ENCODE results near the gene WDR46. TPM values are rescaled to one million over a fixed set of nuclear protein-coding genes. Genes with fewer than 3 reads are reported as not detected.

Gene WDR46
- total and polyA plus RNA-seq, 2 experiments from 2014 or later: 71.4 to 104 TPM

GRCh38 chr6:33279257-33279695 lies 9.8 kb downstream of the WDR46 start (continued):
- TF ChIP-seq, protein P1, sequence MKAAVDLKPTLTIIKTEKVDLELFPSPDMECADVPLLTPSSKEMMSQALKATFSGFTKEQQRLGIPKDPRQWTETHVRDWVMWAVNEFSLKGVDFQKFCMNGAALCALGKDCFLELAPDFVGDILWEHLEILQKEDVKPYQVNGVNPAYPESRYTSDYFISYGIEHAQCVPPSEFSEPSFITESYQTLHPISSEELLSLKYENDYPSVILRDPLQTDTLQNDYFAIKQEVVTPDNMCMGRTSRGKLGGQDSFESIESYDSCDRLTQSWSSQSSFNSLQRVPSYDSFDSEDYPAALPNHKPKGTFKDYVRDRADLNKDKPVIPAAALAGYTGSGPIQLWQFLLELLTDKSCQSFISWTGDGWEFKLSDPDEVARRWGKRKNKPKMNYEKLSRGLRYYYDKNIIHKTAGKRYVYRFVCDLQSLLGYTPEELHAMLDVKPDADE (IDR thresholded peaks at IDR 0.05): no peak

DNA sequence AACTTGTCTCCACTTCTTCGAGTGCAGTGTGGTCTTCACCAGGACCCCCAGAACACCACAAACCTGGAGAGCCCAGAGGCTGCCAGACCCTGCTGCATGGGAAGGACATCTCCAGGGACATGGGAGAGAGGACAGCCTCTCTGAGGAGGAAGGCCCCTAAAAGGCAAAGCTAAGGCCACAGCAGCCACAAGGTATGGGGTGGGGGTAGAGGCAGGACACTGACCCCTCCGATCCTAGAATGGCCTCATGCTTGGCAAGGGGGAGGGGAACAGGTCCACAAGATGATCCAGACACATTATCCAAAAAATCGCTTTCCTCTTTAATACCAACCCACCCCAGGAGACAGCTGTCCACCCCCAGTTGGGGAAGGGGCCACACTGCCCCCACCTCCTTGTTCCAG lies 10.2 kb downstream of the WDR46 start:
- Mint-ChIP-seq H3K4me3 (no peak overlapping the region), H3K27me3 (ENCODE audit: insufficient read depth, low read depth, poor library complexity) (peaks cover 16% of the 10 kb centered on the region), H3K36me3 (ENCODE audit: low read depth) (peaks cover 77% of the 10 kb centered on the region), H3K4me1 (peaks cover 34% of the 10 kb centered on the region), H3K27ac (no peak overlapping the region), H3K9me3 (no peaks in the 10 kb centered on the region)
- Histone ChIP-seq H3K9me2 (ENCODE audit: insufficient read depth) (no peaks in the 10 kb centered on the region), H3K27ac (ENCODE audit: low read depth) (peak overlapping the region; percentile 39; the same call in 1 of the 2 replicates), H3K79me2 (replicated peaks; ENCODE audit: insufficient read depth) (peaks cover 21% of the 10 kb centered on the region), H4K20me1 (replicated peaks; ENCODE audit: insufficient read depth) (peaks cover 28% of the 10 kb centered on the region), H3K27me3 (ENCODE audit: insufficient read depth) (no peaks in the 10 kb centered on the region), H3K4me2 (peak overlapping the region; percentile 100; the same call in 1 of the 2 replicates), H2AFZ (no peak overlapping the region), H3F3A (replicated peaks; ENCODE audit: low read depth) (peaks cover 55% of the 10 kb centered on the region), H3K4me3 (no peak overlapping the region), H3K36me3 (ENCODE audit: insufficient read depth) (peaks cover 27% of the 10 kb centered on the region), H3K4me1 (ENCODE audit: insufficient read depth) (peaks cover 37% of the 10 kb centered on the region)
- DNase-seq (ENCODE audit: low spot score) (no peak), ATAC-seq (no peak)
- no peak for TF ChIP-seq CREB1 (CRISPR knock-in tag; IDR thresholded peaks at IDR 0.05; ENCODE audit: low read depth)
- TF ChIP-seq POLR2AphosphoS5 (IDR thresholded peaks at IDR 0.05; ENCODE audit: low read depth): no peak
- TF ChIP-seq STAT1 (IDR thresholded peaks at IDR 0.05; ENCODE audit: unreplicated experiment): no peak
- TF ChIP-seq, protein P2, sequence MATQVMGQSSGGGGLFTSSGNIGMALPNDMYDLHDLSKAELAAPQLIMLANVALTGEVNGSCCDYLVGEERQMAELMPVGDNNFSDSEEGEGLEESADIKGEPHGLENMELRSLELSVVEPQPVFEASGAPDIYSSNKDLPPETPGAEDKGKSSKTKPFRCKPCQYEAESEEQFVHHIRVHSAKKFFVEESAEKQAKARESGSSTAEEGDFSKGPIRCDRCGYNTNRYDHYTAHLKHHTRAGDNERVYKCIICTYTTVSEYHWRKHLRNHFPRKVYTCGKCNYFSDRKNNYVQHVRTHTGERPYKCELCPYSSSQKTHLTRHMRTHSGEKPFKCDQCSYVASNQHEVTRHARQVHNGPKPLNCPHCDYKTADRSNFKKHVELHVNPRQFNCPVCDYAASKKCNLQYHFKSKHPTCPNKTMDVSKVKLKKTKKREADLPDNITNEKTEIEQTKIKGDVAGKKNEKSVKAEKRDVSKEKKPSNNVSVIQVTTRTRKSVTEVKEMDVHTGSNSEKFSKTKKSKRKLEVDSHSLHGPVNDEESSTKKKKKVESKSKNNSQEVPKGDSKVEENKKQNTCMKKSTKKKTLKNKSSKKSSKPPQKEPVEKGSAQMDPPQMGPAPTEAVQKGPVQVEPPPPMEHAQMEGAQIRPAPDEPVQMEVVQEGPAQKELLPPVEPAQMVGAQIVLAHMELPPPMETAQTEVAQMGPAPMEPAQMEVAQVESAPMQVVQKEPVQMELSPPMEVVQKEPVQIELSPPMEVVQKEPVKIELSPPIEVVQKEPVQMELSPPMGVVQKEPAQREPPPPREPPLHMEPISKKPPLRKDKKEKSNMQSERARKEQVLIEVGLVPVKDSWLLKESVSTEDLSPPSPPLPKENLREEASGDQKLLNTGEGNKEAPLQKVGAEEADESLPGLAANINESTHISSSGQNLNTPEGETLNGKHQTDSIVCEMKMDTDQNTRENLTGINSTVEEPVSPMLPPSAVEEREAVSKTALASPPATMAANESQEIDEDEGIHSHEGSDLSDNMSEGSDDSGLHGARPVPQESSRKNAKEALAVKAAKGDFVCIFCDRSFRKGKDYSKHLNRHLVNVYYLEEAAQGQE (IDR thresholded peaks at IDR 0.05; ENCODE audit: unreplicated experiment): no peak
- TF ChIP-seq NANOG (IDR thresholded peaks at IDR 0.05; ENCODE audit: borderline replicate concordance): no peak
- no peak for TF ChIP-seq ZNF462 (CRISPR knock-in tag; IDR thresholded peaks at IDR 0.05)
- TF ChIP-seq, protein P1 (IDR thresholded peaks at IDR 0.05): no peak
- no peak for TF ChIP-seq CTCF (conservative IDR thresholded peaks at IDR 0.05; ENCODE audit: low read depth in 2 of 2)
- TF ChIP-seq ZNF114 (CRISPR knock-in tag; IDR thresholded peaks at IDR 0.05): no peak
- TF ChIP-seq EZH2phosphoT487 (IDR thresholded peaks at IDR 0.05; ENCODE audit: unreplicated experiment): no peak
- no peak for TF ChIP-seq EZH2 (IDR thresholded peaks at IDR 0.05; ENCODE audit: low read depth, unreplicated experiment)
- TF ChIP-seq JUNB (IDR thresholded peaks at IDR 0.05; ENCODE audit: unreplicated experiment): no peak
